SK-N-MC (cell line): ENCODE measurements around the gene MICOS13.

Experiments
- EZH2 ChIP-seq: fragments of 200-600 bp; sonication (generic); IDR thresholded peaks from one replicate; pipeline ENCODE4 v1.6.1; 2017; ENCODE audit warnings: antibody characterized with exemption
- POLR2AphosphoS5 ChIP-seq: IDR thresholded peaks from 2 replicates; pipeline ENCODE4 v1.6.1; 2012; ENCODE audit warnings: mild to moderate bottlenecking, low read depth, low read length, borderline replicate concordance

GRCh38 chr19:5707576-5708575 is 27.6 kb upstream of the MICOS13 start:
- TF ChIP-seq POLR2AphosphoS5 = no peak
- TF ChIP-seq EZH2 = no peak
